Stimulated activated CD8-positive, alpha-beta memory T cell treated with anti-CD3 and anti-CD28 coated beads, Interleukin-15, amount 100 ng/mL, for 48 hours (primary cell): Measurements from ENCODE around the gene HAUS7.

Experiments
- DNase-seq, 2 donors: peaks; one replicate each; pipeline ENCODE4 v3.0.0-alpha.2; 2020; ENCODE audit warnings: low read depth in 2 of 2

HAUS7 gene

GRCh38 chrX:153499341-153499740 is 29.0 kb upstream of the HAUS7 start:
- no peak for DNase-seq

- no peak for DNase-seq
Observed at GRCh38 chrX:153498453-153498852, 28.1 kb upstream of the HAUS7 start.

- DNase-seq = no peak
Observed at GRCh38 chrX:153496590-153496959, 26.2 kb upstream of the HAUS7 start.

DNA sequence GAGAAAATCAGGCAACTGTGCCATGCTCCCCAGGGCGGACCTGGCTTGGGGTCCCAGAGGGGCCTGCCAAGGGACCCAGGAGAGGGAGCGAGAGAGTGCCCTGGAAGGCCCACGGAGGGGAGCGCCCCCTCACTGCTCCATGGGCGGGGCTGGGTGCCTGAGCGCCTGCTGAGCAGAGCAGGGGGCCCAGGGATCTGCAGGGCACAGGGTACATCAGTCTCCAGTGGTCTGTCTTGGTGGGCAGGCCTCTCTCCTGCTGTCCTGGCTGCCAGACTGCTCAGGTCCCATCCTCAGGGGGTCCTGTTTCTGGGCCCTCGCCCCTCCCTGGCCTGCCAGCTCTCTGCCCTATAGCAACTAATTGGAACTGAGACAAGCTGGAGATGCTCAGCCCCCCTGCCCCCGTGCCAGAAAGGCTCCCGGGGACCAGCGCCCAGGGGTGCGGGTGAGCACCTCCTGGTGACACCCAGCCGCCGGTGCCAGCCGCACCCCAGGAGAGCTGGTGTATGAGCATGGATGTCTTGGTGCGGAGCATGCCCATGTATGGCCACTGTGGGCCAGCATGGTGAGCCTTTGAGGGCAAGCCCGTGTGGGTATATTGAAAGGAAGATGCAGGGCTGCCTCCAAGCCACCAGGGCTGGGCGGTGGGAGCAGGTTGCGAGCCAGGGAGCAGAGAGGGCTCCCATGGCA is 25.7 kb upstream of the HAUS7 start:
- no peak for DNase-seq

GRCh38 chrX:153495362-153495751 is 25.0 kb upstream of the HAUS7 start:
- DNase-seq = no peak

GRCh38 chrX:153494541-153495361 is 24.4 kb upstream of the HAUS7 start, which contains the start of gene BGN:
BGN (plus strand) TSS chrX:153494980; CDS start chrX:153504632, 9,652 bp downstream.
- DNase-seq = no peak

DNA sequence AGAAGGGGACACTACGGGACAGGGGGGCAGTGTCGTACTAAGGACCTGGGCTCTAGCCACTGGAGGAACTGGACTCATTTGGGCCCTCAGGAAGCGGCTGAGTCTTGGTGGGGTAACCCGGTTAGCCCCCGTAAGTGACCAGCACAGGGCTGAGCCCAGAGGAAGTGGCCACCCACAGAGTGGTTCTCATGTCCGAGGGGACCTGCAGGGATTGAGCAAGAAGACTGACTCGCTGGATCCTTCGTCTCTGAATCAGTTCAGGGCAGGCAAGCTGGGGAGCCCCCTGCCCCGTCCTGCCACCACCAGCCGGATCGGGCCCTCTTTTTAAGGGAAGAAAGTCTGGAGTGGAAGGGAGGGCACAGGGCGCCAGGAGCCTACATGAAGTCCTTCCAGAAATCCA is 23.7 kb upstream of the HAUS7 start:
- DNase-seq = no peak

DNA sequence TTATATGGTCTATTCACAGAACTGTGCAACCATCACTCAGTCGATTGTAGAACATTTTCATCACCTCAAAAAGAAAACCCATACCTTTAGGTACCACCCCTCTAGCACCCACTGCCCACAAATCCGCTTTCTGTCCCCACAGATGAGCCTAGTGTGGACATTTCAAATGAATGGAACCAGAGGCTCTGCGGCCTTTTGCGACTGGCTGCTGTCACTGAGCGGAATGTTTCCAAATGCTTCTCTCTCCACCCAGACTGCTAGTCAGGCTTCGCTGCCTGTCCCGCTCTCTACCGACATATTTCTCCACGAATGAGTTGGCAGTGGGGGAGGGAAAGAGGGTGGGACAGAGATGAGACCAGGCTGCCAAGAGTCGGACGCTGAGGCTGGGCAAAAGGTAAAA is 22.7 kb upstream of the HAUS7 start:
- DNase-seq = no peak

DNA sequence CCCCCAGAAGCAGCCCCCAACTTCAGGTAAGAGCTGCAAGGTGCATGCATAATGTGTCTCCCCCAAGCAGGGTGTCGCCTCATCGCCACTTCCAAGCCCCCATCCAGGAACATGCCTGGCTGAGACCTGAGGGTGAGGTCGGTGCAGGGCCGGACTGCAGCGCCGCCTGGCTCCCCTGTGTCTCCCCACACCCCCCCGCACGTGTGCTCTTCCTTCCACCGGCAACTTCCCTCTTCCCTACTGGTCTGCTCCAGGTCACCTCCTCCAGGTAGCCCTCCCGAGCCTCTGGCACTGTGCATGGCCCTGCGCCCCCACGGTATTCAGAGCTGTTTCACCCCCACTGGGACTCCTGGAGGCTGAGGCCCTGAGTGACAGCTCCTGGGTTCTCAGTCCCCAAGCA is 22.2 kb upstream of the HAUS7 start:
- DNase-seq = no peak

DNA sequence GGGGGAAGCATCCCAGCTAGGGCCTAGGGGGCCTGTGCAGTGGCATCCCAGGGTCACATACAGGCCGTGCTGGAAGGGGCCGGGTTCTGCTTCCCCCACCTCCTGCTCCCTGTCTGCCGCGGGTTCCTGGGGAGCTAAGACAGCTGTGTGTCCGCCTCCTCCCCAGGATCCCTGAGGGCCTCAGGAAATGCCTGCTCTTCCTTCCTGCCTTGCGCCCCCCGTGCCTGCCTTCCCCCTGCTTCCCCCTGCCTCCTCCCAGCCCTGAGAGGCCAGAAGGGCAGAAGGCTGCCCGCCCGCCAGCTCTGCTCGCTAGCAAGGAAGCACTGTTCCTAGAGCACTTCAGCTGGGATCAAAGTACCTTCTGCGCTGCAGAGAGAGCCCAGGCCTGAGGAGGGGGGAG is 21.5 kb upstream of the HAUS7 start:
- DNase-seq = no peak

DNA sequence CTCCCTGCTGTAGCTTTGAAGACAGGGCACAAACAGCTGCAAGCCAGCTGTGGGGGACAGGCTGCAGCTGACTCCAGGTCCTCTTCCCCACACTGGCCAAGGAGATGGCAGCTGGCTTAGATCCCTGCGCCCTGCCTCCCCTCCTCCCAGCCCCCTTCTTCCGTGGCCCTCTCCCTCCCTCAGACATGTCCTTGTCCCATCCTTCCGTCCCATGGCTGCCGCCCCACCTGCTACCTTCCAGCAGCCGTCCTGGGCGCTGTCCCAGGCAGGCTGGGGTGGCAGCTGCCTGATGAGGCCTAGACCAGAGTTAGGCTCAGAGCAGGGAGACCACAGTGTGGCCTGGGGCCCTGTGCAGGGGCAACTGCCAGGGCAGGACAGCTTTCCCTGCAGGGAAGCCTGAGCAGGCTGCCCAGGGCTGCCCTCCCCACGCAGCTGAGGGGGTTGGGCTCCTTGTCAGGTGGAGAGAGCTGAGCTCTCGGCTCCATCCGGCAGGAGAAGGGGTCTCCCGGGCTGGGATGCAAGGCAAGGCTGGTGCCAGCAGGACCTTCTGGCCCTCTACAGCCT is 21.1 kb upstream of the HAUS7 start:
- no peak for DNase-seq

DNA sequence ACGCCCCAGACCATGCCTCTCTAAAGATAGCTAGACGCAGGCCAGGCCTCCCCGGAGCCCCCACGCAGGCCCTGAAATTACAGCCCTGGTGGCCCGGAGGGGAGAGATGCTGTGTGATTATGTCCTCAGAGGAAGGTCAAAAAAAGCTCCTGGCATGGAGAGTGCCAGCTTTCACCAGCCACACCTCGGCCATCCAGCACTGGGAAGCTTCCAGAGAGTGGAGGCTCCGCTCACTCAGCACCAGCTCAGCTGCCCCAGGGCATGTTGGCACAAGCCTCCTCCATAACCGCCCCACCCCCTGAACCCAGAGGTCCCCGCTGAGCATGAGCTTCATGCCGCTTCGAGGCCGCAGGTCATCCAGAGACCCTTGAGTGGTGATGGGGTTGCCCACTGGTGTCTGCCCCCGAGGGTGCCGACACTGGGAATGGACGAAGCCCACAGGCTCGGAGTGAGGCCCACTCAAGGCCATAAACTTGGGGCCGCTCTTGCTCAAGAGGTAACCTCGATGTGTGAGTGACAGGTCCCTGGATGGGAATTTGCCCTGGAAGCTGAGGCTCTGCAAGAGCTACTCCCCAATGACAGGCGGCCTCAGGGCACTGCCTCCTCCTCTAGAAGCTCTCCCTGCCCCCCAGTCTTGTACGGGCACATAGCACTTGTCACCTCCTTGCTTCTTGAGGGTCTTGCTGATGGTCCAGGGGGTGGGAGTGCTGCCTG is 20.0 kb upstream of the HAUS7 start:
- no peak for DNase-seq

GRCh38 chrX:153488231-153488914 is 18.0 kb upstream of the HAUS7 start:
- DNase-seq = no peak

DNA sequence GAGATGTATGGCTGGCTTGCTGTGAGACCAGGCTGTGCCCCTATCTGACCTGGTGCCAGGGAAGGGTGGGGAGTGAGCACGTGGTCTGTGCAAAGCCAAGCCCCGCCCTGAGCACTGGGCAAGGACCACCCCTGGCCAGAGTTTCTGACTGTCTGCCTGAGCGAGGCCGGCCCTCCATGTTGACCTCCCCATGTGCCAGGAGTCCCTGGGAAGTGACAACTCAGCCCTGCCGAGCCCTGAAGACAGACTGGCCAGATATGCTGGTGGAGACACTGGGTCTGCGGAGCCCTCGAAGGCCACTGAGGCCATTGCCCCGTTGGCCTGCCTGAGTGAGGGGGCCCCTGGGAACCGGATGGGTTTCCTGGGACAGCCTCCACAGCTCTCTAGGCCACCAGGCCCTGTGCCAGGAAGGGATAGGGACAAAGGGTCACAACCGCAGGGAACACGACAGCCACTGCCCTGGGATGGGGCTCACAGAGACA is 17.3 kb upstream of the HAUS7 start:
- no peak for DNase-seq

GRCh38 chrX:153486171-153486570 is 15.8 kb upstream of the HAUS7 start:
- no peak for DNase-seq

DNA sequence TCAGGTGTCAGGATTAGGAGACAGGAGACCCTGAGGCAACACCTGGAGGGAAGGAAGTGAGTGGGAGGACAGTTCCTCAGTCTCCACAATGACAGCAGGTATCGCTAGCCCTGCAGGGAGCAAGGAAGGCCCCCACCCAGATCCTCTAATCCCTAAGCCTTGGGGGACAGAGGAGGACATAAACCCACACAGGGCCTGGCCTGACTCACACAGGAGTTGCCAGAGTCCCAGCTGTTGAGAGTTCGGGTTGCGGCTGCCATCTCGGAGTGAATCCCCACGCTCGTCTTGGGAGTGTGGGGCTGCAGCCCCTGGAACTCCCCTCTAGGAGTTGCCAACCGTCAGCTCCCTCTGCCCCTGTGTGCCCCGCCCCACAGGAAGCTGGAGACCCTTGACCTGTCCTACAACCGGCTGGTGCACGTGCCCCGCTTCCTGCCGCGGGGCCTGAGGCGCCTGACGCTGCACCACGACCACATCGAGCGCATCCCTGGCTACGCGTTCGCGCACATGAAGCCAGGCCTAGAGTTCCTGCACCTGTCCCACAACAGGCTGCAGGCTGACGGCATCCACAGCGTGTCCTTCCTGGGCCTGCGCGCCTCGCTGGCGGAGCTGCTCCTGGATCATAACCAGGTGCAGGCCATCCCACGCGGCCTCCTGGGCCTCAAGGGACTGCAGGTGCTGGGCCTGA is 15.2 kb upstream of the HAUS7 start:
- no peak for DNase-seq

DNA sequence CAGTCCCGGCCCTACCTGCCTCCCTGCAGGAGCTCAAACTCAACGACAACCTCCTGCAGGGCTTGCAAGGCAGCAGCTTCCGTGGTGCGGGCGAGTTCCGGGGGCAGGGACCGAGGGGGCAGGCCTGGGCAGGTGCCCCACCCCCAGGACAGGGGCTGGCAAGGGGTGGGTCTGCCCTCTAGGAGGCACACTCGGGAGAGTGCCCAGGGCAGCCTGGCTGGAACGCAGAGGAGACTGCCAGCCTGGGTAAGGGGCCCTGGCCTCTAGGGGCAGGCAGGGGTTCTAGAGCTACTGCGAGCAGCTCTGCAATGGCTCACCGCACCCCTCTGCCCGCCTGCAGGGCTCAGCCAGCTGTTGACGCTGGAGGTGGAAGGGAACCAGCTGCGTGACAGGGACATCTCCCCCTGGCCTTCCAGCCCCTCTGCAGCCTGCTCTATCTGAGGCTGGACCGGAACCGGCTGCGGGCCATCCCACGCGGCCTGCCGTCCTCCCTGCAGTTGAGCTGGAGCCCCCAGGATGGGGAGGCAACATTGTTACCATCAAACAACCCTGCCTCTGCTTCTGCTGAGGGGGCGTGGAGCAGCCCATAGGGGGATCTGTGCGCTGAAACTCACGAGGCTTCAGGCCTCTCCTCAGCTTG is 12.1 kb upstream of the HAUS7 start:
- no peak for DNase-seq

- DNase-seq = no peak
Observed at GRCh38 chrX:153481043-153481442, 10.7 kb upstream of the HAUS7 start.

DNA sequence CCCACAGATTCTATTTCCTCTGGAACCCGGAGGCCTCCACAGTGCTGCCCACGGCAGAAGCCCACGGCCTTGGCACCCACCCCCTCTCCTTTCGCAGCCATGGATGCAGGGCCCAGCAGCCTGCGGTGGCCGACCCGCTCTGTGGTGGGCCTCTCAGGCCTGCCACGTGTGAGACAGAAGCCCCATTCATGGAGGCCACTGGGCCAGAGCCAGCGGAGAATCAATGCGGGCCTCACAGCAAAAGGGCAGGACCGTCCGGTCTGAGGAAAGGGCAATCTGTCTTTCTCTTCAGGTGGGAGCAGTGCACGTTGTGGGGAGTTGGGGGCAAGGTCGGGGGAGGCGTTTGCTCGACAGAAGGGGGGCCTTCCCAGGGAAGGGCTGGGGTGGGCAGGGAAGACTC is 8.4 kb upstream of the HAUS7 start:
- no peak for DNase-seq

DNA sequence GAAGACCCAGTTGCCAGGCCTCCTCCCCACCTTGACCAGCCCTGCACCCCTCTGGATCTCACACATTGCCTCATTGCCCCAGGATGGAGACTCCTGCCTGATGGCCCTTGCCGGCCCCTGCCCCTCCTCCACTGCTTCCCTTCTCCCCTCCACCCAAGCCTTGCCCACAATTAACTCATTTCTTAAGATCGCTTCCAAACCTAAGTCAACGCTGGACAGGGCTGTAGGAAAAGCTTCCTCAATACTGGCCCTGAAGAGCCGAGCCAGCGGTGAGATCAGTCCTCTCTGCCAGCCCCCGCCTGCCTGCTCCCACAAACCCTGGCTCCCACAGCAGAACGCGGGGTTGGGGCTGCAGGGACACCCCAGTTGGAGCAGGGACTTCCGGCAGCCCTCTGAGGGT is 7.5 kb upstream of the HAUS7 start:
- no peak for DNase-seq
